Heart right ventricle (tissue), 16 donors: ENCODE data around the gene AQP6. TPM values are rescaled to one million over a fixed set of nuclear protein-coding genes. Genes with fewer than 3 reads are reported as not detected.

ENCODE experiments used
- ATAC-seq, 8 donors: fragments of 200-7000 bp; cut with Tn5 transposase; one replicate each; pipeline ENCODE4 v1.9.1; 2020; ENCODE audit warnings: mild to moderate bottlenecking in 8 of 8, moderate library complexity in 8 of 8, moderate number of reproducible peaks in 1 of 8
- DNase-seq, 2 donors: peaks; one replicate each; pipeline ENCODE4 v3.0.0-alpha.2; 2020
- H3K27ac ChIP-seq, 10 donors: fragments of 200-600 bp; sonication (generic) in 2 of 10; one replicate each; pipeline versions ENCODE4 v1.5.0 to v1.8.0; 2020 to 2022; ENCODE audit warnings: mild to moderate bottlenecking in 3 of 10
- H3K27me3 ChIP-seq, 7 donors: fragments of 200-600 bp; one replicate each; pipeline ENCODE4 v1.8.0; 2021 to 2022; ENCODE audit warnings: mild to moderate bottlenecking in 2 of 7
- H3K36me3 ChIP-seq, 9 donors: fragments of 200-600 bp; sonication (generic) in 1 of 9; one replicate each; pipeline versions ENCODE4 v1.5.0 to v1.8.0; 2020 to 2022; ENCODE audit warnings: mild to moderate bottlenecking in 2 of 9
- H3K4me1 ChIP-seq, 9 donors: fragments of 200-600 bp; sonication (generic) in 1 of 9; one replicate each; pipeline versions ENCODE4 v1.5.0 to v1.8.0; 2020 to 2022; ENCODE audit warnings: mild to moderate bottlenecking in 4 of 9
- H3K4me3 ChIP-seq, 10 donors: fragments of 200-600 bp; sonication (generic) in 2 of 10; one replicate each; pipeline versions ENCODE4 v1.5.0 to v1.8.0; 2020 to 2022; ENCODE audit warnings: mild to moderate bottlenecking in 7 of 10, moderate library complexity in 2 of 10
- H3K9me3 ChIP-seq, 11 donors: fragments of 200-600 bp in 10 of 11; sonication (generic) in 2 of 11; one replicate each; pipeline versions ENCODE4 v1.5.0 to v1.8.0; 2013 to 2022; ENCODE audit warnings: mild to moderate bottlenecking in 2 of 11, control low read depth in 1 of 11, moderate library complexity in 1 of 11
- CTCF ChIP-seq, 9 donors: fragments of 200-600 bp; sonication (generic) in 2 of 9; IDR thresholded peaks; one replicate each; pipeline versions ENCODE4 v1.5.0 to v1.8.0; 2021 to 2022; ENCODE audit warnings: antibody characterized with exemption in 9 of 9, mild to moderate bottlenecking in 5 of 9, moderate library complexity in 1 of 9
- WGBS, 2 donors: extraction: QIAGEN DNeasy Blood & Tissue Kit; methylation state at CpG; one replicate each; pipeline ENCODE4 v1.1.7; 2013; ENCODE audit warnings: inconsistent platforms in 1 of 2; 5-methylcytosine and 5-hydroxymethylcytosine counted together
- intact Hi-C, 10 donors: fragments of 100-400 bp; cut with DNase I; formaldehyde crosslinking; loops; one replicate each; pipeline versions ENCODE4 v1.11.1 to v1.14.2; 2022
- polyA plus RNA-seq, 2 donors: library from polyadenylated mRNA; stranded (reverse); fragments of 200-250 nt; gene quantifications; one replicate each; pipeline ENCODE4 v1.2.3, GENCODE V29; 2013
- total RNA-seq, 10 donors: library from RNA; stranded (reverse); fragmentation: NEBNext Ultra II Directional in 3 of 10; extraction: Animal tissue kit (Norgen Biotek cat#: 25700) in 3 of 10; gene quantifications; one replicate each; pipeline versions ENCODE4 v1.2.1 to v1.2.4, GENCODE V29; 2021 to 2023
- donor health status: Arrhythmogenic right ventricular cardiomyopathy.
- donor health status: ischemic (EF 13 %, LVEDD 7.1; RV severe dilation, severe dysfunction).
- donor health status: healthy with polysubstance abuse.
- donor health status: DM: no; HTN: yes; CAD: no.
- donor health status: DM: no; HTN: no; CAD: no.
- donor health status: ischemic (EF 25% LVEDD 6.9; RV normal size, moderate dysfunction).
- donor health status: ischemic (EF 25% LVEDD 5.7; RV mildly dilated, moderate dysfunction).
- donor health status: healthy.
- donor health status: DM: yes; HTN: yes; CAD: no.
- donor health status: Ischemic cardiomyopathy.
- donor health status: ischemic (EF 35%, LVEDD 5.7; RV mildly dilated, moderate dysfunction).
- donor health status: nonischemic (EF 11% LVEDD 7.7; RV severe dilation, severe dysfunction).
- donor health status: DM: yes; HTN: yes; CAD: no.
- donor health status: PGD.
- donor health status: ischemic (EF 29% LVEDD 5.4; RV normal size, mild dysfunction).
- donor health status: nonischemic (EF 23%, LVEDD 6.1; RV moderate dilation, normal function).

Gene AQP6
- total and polyA plus RNA-seq, 12 donors: 0.06 to 0.15 TPM; not detected in 10

GRCh38 chr12:50024227-50024626, 51.5 kb downstream of the AQP6 start:
- no peak for ATAC-seq

GRCh38 chr12:50024805-50025186, 52.0 kb downstream of the AQP6 start:
- DNase-seq: no peak
- peak in 5 of 8 donors; percentile 2 to 5 (median 5) for ATAC-seq
- Histone ChIP-seq H3K27me3 (peaks cover 0 to 4% (median 0%) of the 10 kb centered on the region in 7 donors), H3K4me3 (peak overlapping the region; percentile 51 to 90 (median 72)), H3K9me3 (no peaks in the 10 kb centered on the region), H3K27ac (peak overlapping the region in 4 of 10 donors; percentile 14 to 82 (median 58)), H3K36me3 (peaks cover 0 to 3% (median 0%) of the 10 kb centered on the region in 9 donors), H3K4me1 (peaks cover 2 to 23% (median 9%) of the 10 kb centered on the region in 9 donors)
- TF ChIP-seq CTCF (IDR thresholded peaks at IDR 0.05): no peak
- intact Hi-C loops: loop anchor here in 1 of 10 donors (5.0 kb wide), 1 partner anchor 52 kb away; the partner anchor contains the start of gene AQP6
- WGBS, 2 donors: 1 to 2% methylated on average over 16 of the region's 16 CpGs

More at GRCh38 chr12:50024227-50024626, 51.5 kb downstream of the AQP6 start:
- Histone ChIP-seq H3K4me1 (peaks cover 2 to 24% (median 9%) of the 10 kb centered on the region in 9 donors), H3K27me3 (peaks cover 0 to 4% (median 0%) of the 10 kb centered on the region in 7 donors), H3K27ac (no peak overlapping the region), H3K4me3 (peak overlapping the region in 4 of 10 donors; percentile 52 to 90 (median 87)), H3K9me3 (no peaks in the 10 kb centered on the region), H3K36me3 (peaks cover 0 to 3% (median 0%) of the 10 kb centered on the region in 9 donors)
- no peak for TF ChIP-seq CTCF (IDR thresholded peaks at IDR 0.05)
- no peak for DNase-seq
- intact Hi-C loops: no loop called here
- 69 to 80% methylated on average over 8 of the region's 8 CpGs for WGBS, 2 donors

- Histone ChIP-seq H3K27me3 (peaks cover 0 to 4% (median 0%) of the 10 kb centered on the region in 7 donors), H3K9me3 (no peaks in the 10 kb centered on the region), H3K36me3 (peaks cover 0 to 3% (median 0%) of the 10 kb centered on the region in 9 donors), H3K27ac (peak within 1 kb of the TSS in 8 of 10 donors; percentile 13 to 82 (median 48)), H3K4me1 (peaks cover 2 to 23% (median 9%) of the 10 kb centered on the region in 9 donors), H3K4me3 (peak within 1 kb of the TSS; percentile 51 to 90 (median 72))
- intact Hi-C loops: loop anchor here in 1 of 10 donors (5.0 kb wide), 1 partner anchor 53 kb away; the partner anchor contains the start of gene AQP6
- no peak for TF ChIP-seq CTCF (IDR thresholded peaks at IDR 0.05)
- DNase-seq (peak; percentile 90 to 97), ATAC-seq (peak; percentile 98 to 100 (median 99))
- WGBS, 2 donors: 5% methylated on average over 47 of the region's 47 CpGs
Observed at GRCh38 chr12:50025187-50026059, 52.7 kb downstream of the AQP6 start, which contains the start of gene RACGAP1. Gene RACGAP1 (minus strand): TSS chr12:50025494. CDS start chr12:50016715, 8,779 bp downstream.

GRCh38 chr12:50026691-50027090, 53.9 kb downstream of the AQP6 start:
- Histone ChIP-seq H3K36me3 (peaks cover 0 to 3% (median 0%) of the 10 kb centered on the region in 9 donors), H3K27ac (no peak overlapping the region), H3K4me1 (peaks cover 2 to 23% (median 9%) of the 10 kb centered on the region in 9 donors), H3K27me3 (peaks cover 0 to 8% (median under 1%) of the 10 kb centered on the region in 7 donors), H3K9me3 (no peaks in the 10 kb centered on the region), H3K4me3 (no peak overlapping the region)
- intact Hi-C loops: loop anchor here in 1 of 10 donors (5.0 kb wide), 1 partner anchor 54 kb away; the partner anchor contains the start of gene AQP6
- TF ChIP-seq CTCF (IDR thresholded peaks at IDR 0.05): no peak
- 94 to 95% methylated on average over 3 of the region's 3 CpGs for WGBS, 2 donors
- DNase-seq (no peak), ATAC-seq (no peak)
